Measurements from ENCODE around the gene ZNF462.

Gene ZNF462

GRCh38 chr9:106879439-106879882 is 16.5 kb downstream of the ZNF462 start:
- Histone ChIP-seq H3K27ac (ENCODE audit: low read depth, low read length) (peak overlapping the region; percentile 52), H3K9ac (ENCODE audit: low read length) (no peak overlapping the region), H3K4me3 (ENCODE audit: low read depth in 1 of 2, low read length in 2 of 2) (no peak overlapping the region), H3K4me1 (ENCODE audit: insufficient read depth, low read length) (peaks cover 72% of the 10 kb centered on the region), H3K9me3 (ENCODE audit: low read length) (no peaks in the 10 kb centered on the region), H3K27me3 (ENCODE audit: control insufficient read depth in 1 of 2, insufficient read depth in 2 of 2, low read length in 2 of 2) (no peaks in the 10 kb centered on the region), H3K36me3 (ENCODE audit: insufficient read depth, low read length) (no peaks in the 10 kb centered on the region)

- Histone ChIP-seq H3K4me3 (ENCODE audit: low read depth in 1 of 2, low read length in 2 of 2) (no peak overlapping the region), H3K27ac (ENCODE audit: low read depth, low read length) (peak overlapping the region; percentile 24), H3K9ac (ENCODE audit: low read length) (no peak overlapping the region), H3K9me3 (ENCODE audit: low read length) (no peaks in the 10 kb centered on the region), H3K36me3 (ENCODE audit: insufficient read depth, low read length) (no peaks in the 10 kb centered on the region), H3K4me1 (ENCODE audit: insufficient read depth, low read length) (peaks cover 73% of the 10 kb centered on the region), H3K27me3 (ENCODE audit: control insufficient read depth in 1 of 2, insufficient read depth in 2 of 2, low read length in 2 of 2) (no peaks in the 10 kb centered on the region)
Measured at GRCh38 chr9:106880081-106880480, 17.1 kb downstream of the ZNF462 start.

- no peaks in the 10 kb centered on the region for H3K9me3 ChIP-seq (ENCODE audit: low read length)
- H3K27ac ChIP-seq (ENCODE audit: low read depth, low read length), result peak overlapping the region; percentile 24
- no peaks in the 10 kb centered on the region for H3K36me3 ChIP-seq (ENCODE audit: insufficient read depth, low read length)
- H3K27me3 ChIP-seq (ENCODE audit: control insufficient read depth in 1 of 2, insufficient read depth in 2 of 2, low read length in 2 of 2), result no peaks in the 10 kb centered on the region
- H3K4me1 ChIP-seq (ENCODE audit: insufficient read depth, low read length), result peaks cover 76% of the 10 kb centered on the region
- no peak overlapping the region for H3K9ac ChIP-seq (ENCODE audit: low read length)
- no peak overlapping the region for H3K4me3 ChIP-seq (ENCODE audit: low read depth in 1 of 2, low read length in 2 of 2)
Measured at GRCh38 chr9:106880863-106881262, 17.9 kb downstream of the ZNF462 start.

- Histone ChIP-seq H3K36me3 (ENCODE audit: insufficient read depth, low read length) (no peaks in the 10 kb centered on the region), H3K27me3 (ENCODE audit: control insufficient read depth in 1 of 2, insufficient read depth in 2 of 2, low read length in 2 of 2) (no peaks in the 10 kb centered on the region), H3K4me1 (ENCODE audit: insufficient read depth, low read length) (peaks cover 64% of the 10 kb centered on the region), H3K9ac (ENCODE audit: low read length) (no peak overlapping the region), H3K27ac (ENCODE audit: low read depth, low read length) (no peak overlapping the region), H3K4me3 (ENCODE audit: low read depth in 1 of 2, low read length in 2 of 2) (no peak overlapping the region), H3K9me3 (ENCODE audit: low read length) (no peaks in the 10 kb centered on the region)
Measured at GRCh38 chr9:106883030-106883429, 20.1 kb downstream of the ZNF462 start.

- no peak overlapping the region for H3K9ac ChIP-seq (ENCODE audit: low read length)
- H3K9me3 ChIP-seq (ENCODE audit: low read length), result no peaks in the 10 kb centered on the region
- H3K4me3 ChIP-seq (ENCODE audit: low read depth in 1 of 2, low read length in 2 of 2), result no peak overlapping the region
- H3K36me3 ChIP-seq (ENCODE audit: insufficient read depth, low read length), result no peaks in the 10 kb centered on the region
- no peaks in the 10 kb centered on the region for H3K27me3 ChIP-seq (ENCODE audit: control insufficient read depth in 1 of 2, insufficient read depth in 2 of 2, low read length in 2 of 2)
- H3K27ac ChIP-seq (ENCODE audit: low read depth, low read length), result no peak overlapping the region
- peaks cover 57% of the 10 kb centered on the region for H3K4me1 ChIP-seq (ENCODE audit: insufficient read depth, low read length)
Measured at GRCh38 chr9:106883626-106884190, 20.7 kb downstream of the ZNF462 start.

GRCh38 chr9:106885451-106885850 is 22.5 kb downstream of the ZNF462 start:
- H3K9me3 ChIP-seq (ENCODE audit: low read length), result no peaks in the 10 kb centered on the region
- H3K27ac ChIP-seq (ENCODE audit: low read depth, low read length), result no peak overlapping the region
- peaks cover 40% of the 10 kb centered on the region for H3K4me1 ChIP-seq (ENCODE audit: insufficient read depth, low read length)
- no peak overlapping the region for H3K4me3 ChIP-seq (ENCODE audit: low read depth in 1 of 2, low read length in 2 of 2)
- H3K36me3 ChIP-seq (ENCODE audit: insufficient read depth, low read length), result no peaks in the 10 kb centered on the region
- no peak overlapping the region for H3K9ac ChIP-seq (ENCODE audit: low read length)
- H3K27me3 ChIP-seq (ENCODE audit: control insufficient read depth in 1 of 2, insufficient read depth in 2 of 2, low read length in 2 of 2), result no peaks in the 10 kb centered on the region

- Histone ChIP-seq H3K27me3 (ENCODE audit: control insufficient read depth in 1 of 2, insufficient read depth in 2 of 2, low read length in 2 of 2) (no peaks in the 10 kb centered on the region), H3K4me3 (ENCODE audit: low read depth in 1 of 2, low read length in 2 of 2) (no peak overlapping the region), H3K9me3 (ENCODE audit: low read length) (no peaks in the 10 kb centered on the region), H3K4me1 (ENCODE audit: insufficient read depth, low read length) (peaks cover 33% of the 10 kb centered on the region), H3K9ac (ENCODE audit: low read length) (no peak overlapping the region), H3K27ac (ENCODE audit: low read depth, low read length) (no peak overlapping the region), H3K36me3 (ENCODE audit: insufficient read depth, low read length) (no peaks in the 10 kb centered on the region)
Measured at GRCh38 chr9:106886111-106887046, 23.4 kb downstream of the ZNF462 start.

- no peaks in the 10 kb centered on the region for H3K36me3 ChIP-seq (ENCODE audit: insufficient read depth, low read length)
- no peak overlapping the region for H3K9ac ChIP-seq (ENCODE audit: low read length)
- H3K27ac ChIP-seq (ENCODE audit: low read depth, low read length), result no peak overlapping the region
- H3K27me3 ChIP-seq (ENCODE audit: control insufficient read depth in 1 of 2, insufficient read depth in 2 of 2, low read length in 2 of 2), result no peaks in the 10 kb centered on the region
- peaks cover 35% of the 10 kb centered on the region for H3K4me1 ChIP-seq (ENCODE audit: insufficient read depth, low read length)
- H3K9me3 ChIP-seq (ENCODE audit: low read length), result no peaks in the 10 kb centered on the region
- no peak overlapping the region for H3K4me3 ChIP-seq (ENCODE audit: low read depth in 1 of 2, low read length in 2 of 2)
Measured at GRCh38 chr9:106887066-106887465, 24.1 kb downstream of the ZNF462 start.

- Histone ChIP-seq H3K4me1 (ENCODE audit: insufficient read depth, low read length) (peaks cover 43% of the 10 kb centered on the region), H3K9ac (ENCODE audit: low read length) (no peak overlapping the region), H3K4me3 (ENCODE audit: low read depth in 1 of 2, low read length in 2 of 2) (no peak overlapping the region), H3K36me3 (ENCODE audit: insufficient read depth, low read length) (no peaks in the 10 kb centered on the region), H3K27me3 (ENCODE audit: control insufficient read depth in 1 of 2, insufficient read depth in 2 of 2, low read length in 2 of 2) (no peaks in the 10 kb centered on the region), H3K9me3 (ENCODE audit: low read length) (no peaks in the 10 kb centered on the region), H3K27ac (ENCODE audit: low read depth, low read length) (no peak overlapping the region)
Measured at GRCh38 chr9:106889061-106889590, 26.2 kb downstream of the ZNF462 start.

GRCh38 chr9:106890608-106891007 is 27.6 kb downstream of the ZNF462 start:
- Histone ChIP-seq H3K4me1 (ENCODE audit: insufficient read depth, low read length) (peaks cover 30% of the 10 kb centered on the region), H3K36me3 (ENCODE audit: insufficient read depth, low read length) (no peaks in the 10 kb centered on the region), H3K9ac (ENCODE audit: low read length) (no peak overlapping the region), H3K9me3 (ENCODE audit: low read length) (no peaks in the 10 kb centered on the region), H3K4me3 (ENCODE audit: low read depth in 1 of 2, low read length in 2 of 2) (no peak overlapping the region), H3K27me3 (ENCODE audit: control insufficient read depth in 1 of 2, insufficient read depth in 2 of 2, low read length in 2 of 2) (no peaks in the 10 kb centered on the region), H3K27ac (ENCODE audit: low read depth, low read length) (no peak overlapping the region)

- Histone ChIP-seq H3K4me1 (ENCODE audit: insufficient read depth, low read length) (peaks cover 27% of the 10 kb centered on the region), H3K36me3 (ENCODE audit: insufficient read depth, low read length) (no peaks in the 10 kb centered on the region), H3K9ac (ENCODE audit: low read length) (no peak overlapping the region), H3K4me3 (ENCODE audit: low read depth in 1 of 2, low read length in 2 of 2) (no peak overlapping the region), H3K9me3 (ENCODE audit: low read length) (no peaks in the 10 kb centered on the region), H3K27me3 (ENCODE audit: control insufficient read depth in 1 of 2, insufficient read depth in 2 of 2, low read length in 2 of 2) (no peaks in the 10 kb centered on the region), H3K27ac (ENCODE audit: low read depth, low read length) (no peak overlapping the region)
Measured at GRCh38 chr9:106891286-106891685, 28.3 kb downstream of the ZNF462 start.

All from muscle layer of colon (tissue), 2 donors.